ENCODE measurements around the gene ETS1.
A peak's percentile ranks its signal among the peaks of the same experiment; 100 is the strongest.

The ETS1 gene

DNA sequence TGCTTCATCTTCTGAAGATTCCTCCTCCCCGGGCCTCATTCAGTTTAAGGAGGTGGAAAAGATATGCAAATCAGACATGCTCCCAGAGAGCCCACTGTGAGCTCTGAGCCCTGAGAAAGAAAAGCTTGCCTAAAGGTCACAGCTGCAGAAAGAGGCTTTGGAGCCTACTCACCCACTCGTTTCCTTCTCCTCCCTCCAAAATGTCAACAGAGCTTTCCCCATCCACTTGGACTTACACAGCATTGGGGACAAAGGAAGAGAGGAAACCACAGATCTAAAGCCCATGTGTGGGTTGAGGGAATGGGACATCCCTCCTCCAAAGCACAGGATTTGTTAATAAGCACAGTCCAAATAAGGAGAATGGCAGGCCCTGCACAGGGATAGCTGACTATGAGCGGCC lies 158.4 kb downstream of the ETS1 start:
- no peaks in the 10 kb centered on the region for H3K9me3 ChIP-seq (ENCODE audit: control insufficient read depth, insufficient read depth, low read depth, low read length)
- POLR2A ChIA-PET, result no interaction called here
- peak; percentile 21; the same call in 1 of the 2 replicates for TF ChIP-seq EGR2 (tag by site-specific recombination; IDR thresholded peaks at IDR 0.05; ENCODE audit: low read depth)
- peak; percentile 21; the same call in 1 of the 2 replicates for TF ChIP-seq ZFHX2 (tag by site-specific recombination; conservative IDR thresholded peaks at IDR 0.05)
- TF ChIP-seq ZSCAN16 (tag by site-specific recombination; IDR thresholded peaks at IDR 0.05), result no peak
- no peaks in the 10 kb centered on the region for H3K36me3 ChIP-seq (ENCODE audit: control insufficient read depth in 2 of 2, insufficient read depth in 1 of 2, low read length in 2 of 2)
- no peaks in the 10 kb centered on the region for H3K4me1 ChIP-seq (ENCODE audit: control insufficient read depth, insufficient read depth, low read length)
- H3K4me3 ChIP-seq (ENCODE audit: low read depth, low read length), result no peak overlapping the region
- H3K27ac ChIP-seq (ENCODE audit: extremely low read depth, low read depth, low read length), result no peak overlapping the region
- CTCF ChIA-PET, result interaction anchor here (1.5 kb wide), 1 partner anchor 271 kb away, joined by 3 read pairs; no protein-coding TSS in a partner anchor

DNA sequence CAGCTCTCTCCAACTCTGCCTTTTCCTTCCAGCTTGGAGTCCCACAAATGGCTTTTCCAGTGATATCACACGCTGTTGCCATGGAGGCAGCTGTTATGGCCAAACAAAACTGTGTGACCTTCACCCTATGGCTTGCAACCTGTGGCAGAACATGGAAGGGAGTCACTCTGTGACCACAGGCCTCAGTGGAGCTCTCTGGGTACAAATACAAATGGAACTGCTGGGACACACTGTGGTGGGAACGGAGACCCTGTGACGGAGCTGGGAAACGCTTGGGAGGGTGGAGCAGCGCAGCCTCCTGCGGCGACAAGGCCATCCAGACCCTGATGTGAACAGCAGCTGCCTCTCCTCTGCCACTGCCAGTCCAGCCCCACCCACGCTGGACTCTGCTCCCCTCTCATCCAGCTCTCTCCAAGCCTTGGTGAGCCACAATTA lies 162.5 kb downstream of the ETS1 start:
- TF ChIP-seq ZNF792 (tag by site-specific recombination; IDR thresholded peaks at IDR 0.05), result no peak
- TF ChIP-seq ZFHX2 (tag by site-specific recombination; conservative IDR thresholded peaks at IDR 0.05), result no peak
- H3K9me3 ChIP-seq (ENCODE audit: control insufficient read depth, insufficient read depth, low read depth, low read length), result no peaks in the 10 kb centered on the region
- ChIA-PET POLR2A (no interaction called here), CTCF (no interaction called here)
- H3K4me1 ChIP-seq (ENCODE audit: control insufficient read depth, insufficient read depth, low read length), result no peaks in the 10 kb centered on the region
- H3K4me3 ChIP-seq (ENCODE audit: low read depth, low read length), result no peak overlapping the region
- no peak overlapping the region for H3K27ac ChIP-seq (ENCODE audit: extremely low read depth, low read depth, low read length)
- H3K36me3 ChIP-seq (ENCODE audit: control insufficient read depth in 2 of 2, insufficient read depth in 1 of 2, low read length in 2 of 2), result no peaks in the 10 kb centered on the region

DNA sequence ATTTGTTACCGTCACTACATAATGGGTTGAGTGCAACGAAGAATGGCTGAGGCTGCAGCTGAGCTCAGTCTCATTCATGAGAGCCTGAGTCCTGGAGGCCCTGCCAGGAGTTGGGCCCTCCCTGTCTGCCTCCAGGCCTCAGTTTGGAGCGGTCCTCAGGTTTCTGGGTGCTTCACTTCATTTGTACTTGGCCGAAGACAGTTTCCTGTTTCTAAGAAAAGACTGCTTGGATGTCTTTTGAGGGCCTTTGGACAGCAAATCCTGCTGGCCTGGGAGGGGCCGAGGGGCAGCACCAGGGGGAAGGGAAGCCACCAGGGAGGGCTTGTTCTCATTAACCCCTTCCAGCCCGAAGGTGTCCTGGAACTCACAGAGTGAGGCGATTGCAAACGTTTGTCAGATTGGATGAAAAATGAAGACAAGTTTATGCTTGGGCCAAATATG lies 163.1 kb downstream of the ETS1 start:
- Histone ChIP-seq H3K9me3 (ENCODE audit: control insufficient read depth, insufficient read depth, low read depth, low read length) (no peaks in the 10 kb centered on the region), H3K4me1 (ENCODE audit: control insufficient read depth, insufficient read depth, low read length) (no peaks in the 10 kb centered on the region), H3K4me3 (ENCODE audit: low read depth, low read length) (no peak overlapping the region), H3K36me3 (ENCODE audit: control insufficient read depth in 2 of 2, insufficient read depth in 1 of 2, low read length in 2 of 2) (no peaks in the 10 kb centered on the region), H3K27ac (ENCODE audit: extremely low read depth, low read depth, low read length) (no peak overlapping the region)
- CTCF ChIA-PET, result interaction anchor here (0.6 kb wide), 1 partner anchor 425 kb away, joined by 3 read pairs; no protein-coding TSS in a partner anchor
- POLR2A ChIA-PET, result no interaction called here
- TF ChIP-seq, protein P1, sequence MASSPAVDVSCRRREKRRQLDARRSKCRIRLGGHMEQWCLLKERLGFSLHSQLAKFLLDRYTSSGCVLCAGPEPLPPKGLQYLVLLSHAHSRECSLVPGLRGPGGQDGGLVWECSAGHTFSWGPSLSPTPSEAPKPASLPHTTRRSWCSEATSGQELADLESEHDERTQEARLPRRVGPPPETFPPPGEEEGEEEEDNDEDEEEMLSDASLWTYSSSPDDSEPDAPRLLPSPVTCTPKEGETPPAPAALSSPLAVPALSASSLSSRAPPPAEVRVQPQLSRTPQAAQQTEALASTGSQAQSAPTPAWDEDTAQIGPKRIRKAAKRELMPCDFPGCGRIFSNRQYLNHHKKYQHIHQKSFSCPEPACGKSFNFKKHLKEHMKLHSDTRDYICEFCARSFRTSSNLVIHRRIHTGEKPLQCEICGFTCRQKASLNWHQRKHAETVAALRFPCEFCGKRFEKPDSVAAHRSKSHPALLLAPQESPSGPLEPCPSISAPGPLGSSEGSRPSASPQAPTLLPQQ (tag by site-specific recombination; IDR thresholded peaks at IDR 0.05), result no peak
- TF ChIP-seq, protein P2, sequence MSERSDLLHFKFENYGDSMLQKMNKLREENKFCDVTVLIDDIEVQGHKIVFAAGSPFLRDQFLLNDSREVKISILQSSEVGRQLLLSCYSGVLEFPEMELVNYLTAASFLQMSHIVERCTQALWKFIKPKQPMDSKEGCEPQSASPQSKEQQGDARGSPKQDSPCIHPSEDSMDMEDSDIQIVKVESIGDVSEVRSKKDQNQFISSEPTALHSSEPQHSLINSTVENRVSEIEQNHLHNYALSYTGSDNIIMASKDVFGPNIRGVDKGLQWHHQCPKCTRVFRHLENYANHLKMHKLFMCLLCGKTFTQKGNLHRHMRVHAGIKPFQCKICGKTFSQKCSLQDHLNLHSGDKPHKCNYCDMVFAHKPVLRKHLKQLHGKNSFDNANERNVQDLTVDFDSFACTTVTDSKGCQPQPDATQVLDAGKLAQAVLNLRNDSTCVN (tag by site-specific recombination; optimal IDR thresholded peaks at IDR 0.05), result no peak
- TF ChIP-seq ZNF423 (tag by site-specific recombination; IDR thresholded peaks at IDR 0.05), result no peak
- no peak for TF ChIP-seq TRIM28 (IDR thresholded peaks at IDR 0.05; ENCODE audit: borderline replicate concordance, low read length)
- TF ChIP-seq ZNF624 (tag by site-specific recombination; IDR thresholded peaks at IDR 0.05), result no peak
- TF ChIP-seq, protein P3, sequence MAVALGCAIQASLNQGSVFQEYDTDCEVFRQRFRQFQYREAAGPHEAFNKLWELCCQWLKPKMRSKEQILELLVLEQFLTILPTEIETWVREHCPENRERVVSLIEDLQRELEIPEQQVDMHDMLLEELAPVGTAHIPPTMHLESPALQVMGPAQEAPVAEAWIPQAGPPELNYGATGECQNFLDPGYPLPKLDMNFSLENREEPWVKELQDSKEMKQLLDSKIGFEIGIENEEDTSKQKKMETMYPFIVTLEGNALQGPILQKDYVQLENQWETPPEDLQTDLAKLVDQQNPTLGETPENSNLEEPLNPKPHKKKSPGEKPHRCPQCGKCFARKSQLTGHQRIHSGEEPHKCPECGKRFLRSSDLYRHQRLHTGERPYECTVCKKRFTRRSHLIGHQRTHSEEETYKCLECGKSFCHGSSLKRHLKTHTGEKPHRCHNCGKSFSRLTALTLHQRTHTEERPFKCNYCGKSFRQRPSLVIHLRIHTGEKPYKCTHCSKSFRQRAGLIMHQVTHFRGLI (tag by site-specific recombination; IDR thresholded peaks at IDR 0.05), result no peak
- no peak for TF ChIP-seq ZNF248 (tag by site-specific recombination; IDR thresholded peaks at IDR 0.05)
- TF ChIP-seq ZNF670 (tag by site-specific recombination; IDR thresholded peaks at IDR 0.05; ENCODE audit: low read depth), result no peak

DNA sequence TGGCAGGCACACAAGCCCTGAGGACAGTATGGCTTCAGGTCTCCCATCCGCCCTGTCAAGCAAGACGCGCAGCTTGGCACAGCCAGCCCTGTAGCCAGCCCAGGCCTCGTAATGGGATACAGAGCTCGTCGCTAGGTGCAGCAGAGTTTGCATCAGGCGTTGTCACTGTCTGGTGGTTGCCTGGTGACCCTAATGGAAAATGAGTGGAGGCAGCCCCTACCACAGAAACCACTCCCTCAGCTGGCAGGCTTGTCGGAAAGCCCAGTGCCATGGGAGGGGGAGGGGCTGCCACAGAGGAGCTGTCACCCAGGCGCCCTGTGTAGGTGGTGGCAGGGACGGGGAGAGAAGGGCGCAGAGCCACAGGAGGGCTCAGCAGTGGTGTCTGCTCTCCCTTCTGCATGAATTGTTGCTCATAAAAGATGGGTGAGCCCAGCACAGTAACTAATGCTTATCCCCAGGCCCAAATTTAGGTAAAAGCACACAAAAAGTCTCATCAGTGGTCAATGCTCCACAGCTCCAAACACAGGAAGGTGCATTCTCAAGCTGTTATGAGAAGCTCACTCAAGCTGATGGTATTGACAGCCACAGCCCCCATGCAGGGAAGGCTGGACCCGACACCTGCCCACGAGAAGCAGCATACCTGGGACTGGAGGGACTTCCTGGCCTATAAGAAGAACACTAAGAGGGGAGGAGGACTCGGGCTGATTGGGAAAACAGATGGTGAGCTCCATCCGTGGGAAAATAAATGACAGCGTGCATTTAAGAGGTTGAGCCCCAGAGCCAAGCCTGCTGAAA lies 164.6 kb downstream of the ETS1 start:
- TF ChIP-seq, protein P3 (tag by site-specific recombination; IDR thresholded peaks at IDR 0.05), result no peak
- TF ChIP-seq ZNF311 (tag by site-specific recombination; IDR thresholded peaks at IDR 0.05; ENCODE audit: borderline replicate concordance) (no peak), GLI2 (tag by site-specific recombination; IDR thresholded peaks at IDR 0.05; ENCODE audit: borderline replicate concordance, low read depth) (no peak), ZNF473 (tag by site-specific recombination; IDR thresholded peaks at IDR 0.05) (no peak), ZNF510 (tag by site-specific recombination; IDR thresholded peaks at IDR 0.05; ENCODE audit: insufficient replicate concordance) (no peak)
- no peak overlapping the region for H3K27ac ChIP-seq (ENCODE audit: extremely low read depth, low read depth, low read length)
- CTCF ChIA-PET, result interaction anchor here (0.6 to 1.4 kb wide), 2 partner anchors 16 to 209 kb away, joined by 3 to 4 read pairs; no protein-coding TSS in a partner anchor

More for the DNA sequence above, 164.6 kb downstream of the ETS1 start:
- POLR2A ChIA-PET, result no interaction called here
- Histone ChIP-seq H3K4me3 (ENCODE audit: low read depth, low read length) (no peak overlapping the region), H3K36me3 (ENCODE audit: control insufficient read depth in 2 of 2, insufficient read depth in 1 of 2, low read length in 2 of 2) (no peaks in the 10 kb centered on the region), H3K9me3 (ENCODE audit: control insufficient read depth, insufficient read depth, low read depth, low read length) (no peaks in the 10 kb centered on the region), H3K4me1 (ENCODE audit: control insufficient read depth, insufficient read depth, low read length) (no peaks in the 10 kb centered on the region)

Data from HEK293 (cell line).